Stimulated activated CD8-positive, alpha-beta memory T cell treated with anti-CD3 and anti-CD28 coated beads, Interleukin-15, amount 100 ng/mL, for 1 hour (primary cell): ENCODE results near the gene PHGDH.
"Not testable (repeated sequence)": the region's sequence is repeated elsewhere in the genome, so short reads cannot be mapped to it uniquely, and the experiment has no call there.

Experiments used
- DNase-seq: peaks from one replicate; pipeline ENCODE4 v3.0.0-alpha.2; 2020; ENCODE audit warnings: low read depth

Gene PHGDH

GRCh38 chr1:119711804-119712341 is at the start of gene PHGDH:
PHGDH (plus strand) TSS chr1:119711934; CDS start chr1:119712023, 89 bp downstream.
- DNase-seq: no peak

DNA sequence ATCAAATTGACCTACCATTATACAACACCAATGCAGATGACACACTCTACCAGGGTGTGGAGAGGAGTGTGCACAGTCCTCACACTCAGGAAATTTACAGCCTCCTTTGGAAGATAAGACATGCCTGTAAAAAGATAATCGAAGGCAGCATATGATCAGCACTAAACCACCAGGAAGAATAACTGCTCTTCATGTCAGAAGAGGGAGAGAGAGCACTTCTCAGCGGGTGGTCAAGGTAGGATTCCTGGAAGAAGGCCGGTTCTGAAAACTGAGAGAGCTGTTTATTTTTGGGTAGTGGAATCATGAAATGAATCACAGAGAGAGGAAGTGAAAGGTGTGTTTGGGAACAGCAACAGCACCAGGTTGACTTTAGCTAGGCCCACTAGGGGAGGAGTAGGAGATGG is 49.7 kb upstream of the PHGDH start:
- no peak for DNase-seq

- DNase-seq: no peak
Observed at GRCh38 chr1:119664067-119664466, 47.7 kb upstream of the PHGDH start.

GRCh38 chr1:119667173-119667572 is 44.6 kb upstream of the PHGDH start:
- DNase-seq: no peak

GRCh38 chr1:119670898-119671297 is 40.8 kb upstream of the PHGDH start:
- DNase-seq: no peak

GRCh38 chr1:119673171-119673940 is 38.4 kb upstream of the PHGDH start:
- DNase-seq: no peak

DNA sequence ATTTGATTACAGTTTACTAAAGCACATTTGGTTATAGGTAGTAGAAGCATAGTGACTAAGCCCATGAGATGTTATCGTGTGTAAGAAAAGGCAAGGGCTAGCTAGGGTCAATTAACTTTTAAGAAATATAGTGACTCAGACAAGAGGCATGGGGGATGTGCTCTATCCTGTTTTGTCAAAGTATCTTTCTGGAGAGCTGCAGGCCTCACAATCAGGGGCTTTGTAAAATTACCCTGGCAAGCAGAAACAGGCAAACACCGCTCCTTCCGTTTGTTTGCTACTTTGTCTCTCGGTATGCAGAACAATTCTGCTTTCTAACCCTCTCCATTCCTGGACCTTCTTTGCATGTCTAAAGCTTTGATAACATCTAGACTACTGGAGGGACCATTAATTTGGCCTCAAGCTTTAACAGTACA is 37.6 kb upstream of the PHGDH start:
- no peak for DNase-seq

DNA sequence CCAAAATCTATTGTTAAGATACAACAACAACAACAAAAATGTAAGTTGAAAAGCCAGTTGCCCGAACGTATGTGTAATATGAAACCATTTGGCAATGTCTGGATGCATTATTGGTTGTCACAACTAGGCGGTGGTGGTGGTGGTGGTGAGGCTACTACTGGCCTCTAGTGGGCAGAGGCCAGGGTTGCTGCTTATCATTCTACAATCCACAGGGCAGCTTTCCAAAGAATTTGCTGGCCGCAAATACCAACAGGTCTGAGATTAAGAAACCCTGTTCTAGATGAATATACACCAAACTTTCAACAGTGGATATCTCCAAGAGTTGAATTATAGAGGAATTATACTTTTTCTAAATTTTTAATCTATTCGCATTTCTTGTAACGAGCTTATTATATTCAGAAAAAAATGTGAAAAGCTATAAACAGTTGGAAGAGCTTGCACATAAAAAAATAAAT is 36.9 kb upstream of the PHGDH start:
- DNase-seq: no peak

DNA sequence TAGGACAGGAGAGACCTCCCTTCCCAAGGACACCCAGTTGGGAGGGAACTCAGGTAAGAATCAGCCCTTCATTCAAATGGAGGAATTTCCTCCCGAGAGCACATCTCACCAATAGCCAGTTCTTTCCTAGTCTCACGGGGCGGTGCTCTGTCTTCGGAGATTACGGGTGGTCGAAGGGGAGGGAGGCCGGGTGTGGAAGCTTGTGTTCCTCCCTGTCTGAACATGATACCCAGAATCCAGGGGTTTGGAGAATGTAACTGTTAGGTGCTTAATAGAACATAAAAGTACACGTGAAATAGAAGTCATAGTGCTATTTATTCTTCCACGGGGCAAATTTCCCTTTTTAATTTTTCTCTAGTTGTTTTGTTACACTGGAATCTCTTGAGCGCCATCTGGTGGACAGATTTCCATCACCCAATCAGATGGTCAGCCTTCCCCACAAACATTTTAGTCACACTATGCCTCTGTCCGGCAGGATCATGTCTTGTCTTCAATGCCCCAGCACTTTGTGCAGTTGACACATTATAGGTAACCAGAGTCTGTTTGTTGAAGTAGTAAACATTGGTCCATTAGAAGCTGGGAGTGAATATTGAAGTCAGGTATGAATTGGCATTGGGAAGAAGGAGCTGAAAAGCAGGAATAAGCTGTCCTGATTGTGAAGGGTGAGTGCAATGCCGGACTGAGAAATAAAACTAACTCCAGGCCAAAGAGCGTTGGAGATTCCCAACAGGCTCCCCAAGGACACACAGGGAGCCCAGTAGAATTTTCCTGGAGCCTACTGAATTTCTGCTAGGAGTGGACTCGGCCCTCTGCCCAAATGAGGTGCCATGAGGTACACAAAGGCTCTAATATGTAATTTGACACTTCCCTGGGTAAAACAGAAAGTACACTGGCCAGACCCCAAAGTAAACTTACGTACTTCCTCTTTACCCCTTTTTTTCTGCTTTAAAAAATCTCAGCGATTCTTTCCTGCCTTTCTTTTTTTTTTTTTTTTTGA is 36.1 kb upstream of the PHGDH start:
- peak; percentile 46 for DNase-seq

- DNase-seq: no peak
Observed at GRCh38 chr1:119676571-119677206, 35.0 kb upstream of the PHGDH start.

- no peak for DNase-seq
Observed at GRCh38 chr1:119679223-119679622, 32.5 kb upstream of the PHGDH start.

GRCh38 chr1:119680193-119680592 is 31.5 kb upstream of the PHGDH start:
- DNase-seq: no peak

- DNase-seq: no peak
Observed at GRCh38 chr1:119680723-119681122, 31.0 kb upstream of the PHGDH start.

- DNase-seq: no peak
Observed at GRCh38 chr1:119681560-119681959, 30.2 kb upstream of the PHGDH start.

- DNase-seq: no peak
Observed at GRCh38 chr1:119682141-119682540, 29.6 kb upstream of the PHGDH start.

DNA sequence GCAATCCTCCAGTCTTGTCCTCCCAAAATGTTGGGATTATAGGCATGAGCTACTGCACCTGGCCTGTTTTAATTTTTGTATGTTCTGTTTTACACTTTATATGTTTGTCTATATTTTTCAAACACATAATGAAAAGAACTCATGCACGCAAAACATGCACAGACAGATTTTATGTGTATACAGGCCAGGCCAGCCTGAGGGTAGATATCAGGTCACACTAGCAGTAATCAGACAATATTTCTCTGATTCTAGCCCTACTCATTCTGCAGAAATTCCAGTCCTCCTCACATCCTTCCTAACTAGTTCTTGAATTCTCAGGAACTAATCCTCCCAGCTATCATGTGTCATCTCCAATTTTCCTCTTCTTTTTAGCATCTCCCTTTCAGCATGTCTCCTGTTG is 27.8 kb upstream of the PHGDH start:
- no peak for DNase-seq

GRCh38 chr1:119686661-119687060 is 25.1 kb upstream of the PHGDH start:
- no peak for DNase-seq

- DNase-seq: no peak
Observed at GRCh38 chr1:119687434-119688079, 24.2 kb upstream of the PHGDH start.

- no peak for DNase-seq
Observed at GRCh38 chr1:119688810-119689209, 22.9 kb upstream of the PHGDH start.

DNA sequence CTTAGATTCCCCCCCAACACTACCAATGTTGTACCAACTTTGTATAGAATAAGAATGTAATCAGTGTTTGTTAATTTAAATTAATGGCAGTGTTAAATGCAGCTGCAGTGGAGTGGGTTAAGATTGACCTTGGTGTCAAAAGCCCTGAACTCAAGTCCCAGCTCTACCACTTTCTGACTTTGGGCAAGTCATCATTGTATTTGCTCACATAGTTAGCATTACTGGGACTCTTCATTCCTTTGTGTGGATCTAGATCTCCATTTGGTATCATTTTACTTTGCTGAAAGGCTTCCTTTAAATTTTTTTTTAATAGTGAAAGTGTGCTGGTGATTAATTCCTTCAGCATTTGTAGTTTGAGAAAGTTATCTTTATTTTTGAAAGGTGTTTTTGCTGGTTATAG is 22.2 kb upstream of the PHGDH start:
- DNase-seq: no peak

GRCh38 chr1:119696863-119697262 is 14.9 kb upstream of the PHGDH start:
- DNase-seq: not testable (repeated sequence)

GRCh38 chr1:119697598-119697997 is 14.1 kb upstream of the PHGDH start:
- no peak for DNase-seq
